T-helper 22 cell (primary cell): ENCODE data around the gene MGA.
A peak's percentile ranks its signal among the peaks of the same experiment; 100 is the strongest.

Experiments used
- DNase-seq: peaks from one replicate; pipeline ENCODE4 v3.0.0-alpha.2; 2020; ENCODE audit warnings: low read depth

Gene MGA

DNA sequence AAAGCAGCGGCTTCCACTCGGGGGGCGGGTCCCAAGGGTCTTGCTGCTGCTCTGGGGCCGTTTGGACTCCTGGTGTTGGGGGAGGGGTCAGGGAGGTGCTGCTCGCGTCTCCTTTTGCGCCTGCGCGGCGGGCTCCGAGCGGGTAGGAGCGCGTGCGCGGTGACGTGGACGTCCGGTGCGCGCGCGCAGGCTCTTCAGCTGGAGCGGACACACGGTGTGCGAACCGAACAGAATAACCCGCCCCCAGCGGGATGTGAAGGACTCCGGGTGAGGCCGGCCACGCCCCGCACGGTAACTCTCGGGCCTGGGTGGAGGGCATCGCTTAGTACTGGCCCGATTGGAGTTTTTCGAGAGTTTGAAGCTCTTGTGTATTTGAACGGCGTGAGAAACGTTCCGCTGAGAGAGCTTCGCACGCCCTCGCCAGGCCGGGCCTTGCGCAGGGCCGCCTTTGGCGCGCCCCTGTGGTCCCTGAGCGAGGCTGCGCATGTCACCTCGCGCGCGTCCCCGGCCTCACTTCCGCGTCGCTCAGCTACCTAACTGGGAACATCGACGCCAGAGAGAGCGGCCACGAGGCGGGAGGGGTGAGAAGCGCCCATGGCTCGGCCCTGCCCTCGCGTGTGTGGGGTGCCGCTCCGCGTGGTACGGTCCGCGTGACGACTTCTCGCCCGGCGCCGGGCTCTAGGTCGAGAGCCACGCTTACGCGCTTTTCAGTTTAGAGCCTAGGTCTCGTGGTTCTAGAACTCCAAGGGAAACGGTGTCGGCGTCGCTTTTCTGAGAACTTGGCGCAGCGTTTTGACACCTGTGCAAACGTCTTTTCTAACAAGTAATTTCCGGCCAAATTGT, at the start of gene MGA:
Gene MGA, plus strand, starts transcription at position 171 of the 843 bp plus-strand sequence.
- DNase-seq = peak; percentile 77

DNA sequence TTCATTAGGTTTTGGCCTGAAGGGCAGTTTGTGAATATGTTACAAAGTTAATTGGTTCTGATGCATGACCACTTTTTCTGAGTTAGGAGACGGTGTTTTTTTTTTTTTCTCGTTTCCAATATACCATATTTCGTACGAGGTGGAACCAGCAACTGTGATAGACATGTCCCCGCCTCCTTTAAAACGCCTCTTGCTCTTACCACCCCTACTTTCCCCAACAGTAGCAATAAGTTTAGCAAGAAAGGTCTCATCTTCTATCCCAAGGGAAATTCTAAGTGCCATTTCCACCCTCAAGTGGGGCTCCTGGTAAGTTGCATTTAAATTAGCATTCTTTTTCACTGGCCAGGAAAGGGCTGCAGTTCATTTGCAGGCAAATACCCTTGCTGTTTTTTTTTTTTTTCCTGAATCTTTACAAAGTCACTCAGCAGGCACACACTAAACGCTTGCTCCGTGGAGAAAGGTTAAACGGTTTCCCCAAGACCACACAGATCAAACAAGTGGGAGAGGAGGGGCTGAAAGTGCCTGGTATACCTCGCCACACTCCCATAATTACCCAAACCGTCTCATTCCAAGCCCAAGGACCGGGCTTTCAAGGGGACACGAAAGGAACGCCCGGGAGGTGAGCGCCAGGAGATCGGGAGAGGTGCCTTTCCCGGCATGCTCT, 39.5 kb upstream of the MGA start:
- no peak for DNase-seq

DNA sequence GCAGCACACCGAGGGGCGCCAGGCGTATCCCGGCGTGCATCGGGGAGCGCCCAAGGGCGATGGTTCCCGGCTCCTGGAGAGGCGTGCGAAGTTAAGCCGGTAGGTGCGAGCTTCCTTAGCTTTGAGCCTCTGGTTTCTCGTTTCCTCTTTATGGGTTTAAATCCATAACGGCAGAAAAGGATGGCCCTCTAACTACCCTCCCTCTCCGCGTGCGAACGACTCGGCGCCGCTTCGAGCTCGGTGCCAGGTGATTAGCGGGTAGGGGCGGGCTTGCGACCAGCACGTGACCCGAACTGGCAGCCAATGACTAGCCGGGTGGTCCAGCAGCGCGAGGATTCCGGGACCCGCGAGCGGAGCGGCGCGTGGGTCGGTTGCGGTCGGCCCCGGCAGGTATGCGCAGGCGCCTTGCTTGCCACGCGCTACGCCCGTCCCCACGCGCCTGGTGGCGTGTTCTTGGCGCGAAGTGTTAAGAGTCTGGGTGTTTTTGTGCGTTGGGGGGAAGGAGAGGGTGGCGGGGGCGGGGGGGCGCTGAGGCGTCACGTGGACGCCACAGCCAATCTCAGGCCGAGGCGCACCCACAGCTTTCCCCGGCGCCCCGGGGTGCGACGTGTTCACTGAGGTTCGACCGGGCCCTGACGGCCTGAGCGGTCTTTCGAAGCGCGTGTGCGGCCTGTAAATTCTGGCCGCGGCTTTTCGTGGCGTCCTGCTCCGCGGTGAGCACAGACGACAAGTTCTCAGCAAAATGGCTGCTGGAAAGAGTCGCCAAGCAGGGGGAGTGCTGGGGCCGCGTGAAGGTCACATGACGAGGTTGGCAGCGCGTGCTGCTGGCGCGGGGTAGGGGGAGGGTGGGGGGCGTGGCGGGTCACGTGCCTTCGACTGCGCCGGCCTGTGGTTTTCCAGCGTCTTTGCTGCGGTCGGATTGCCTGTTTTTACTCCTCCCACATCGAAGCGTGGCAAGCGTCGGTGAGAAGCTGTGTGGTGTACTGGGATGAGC, 38.7 kb upstream of the MGA start:
- peak; percentile 57 for DNase-seq

DNA sequence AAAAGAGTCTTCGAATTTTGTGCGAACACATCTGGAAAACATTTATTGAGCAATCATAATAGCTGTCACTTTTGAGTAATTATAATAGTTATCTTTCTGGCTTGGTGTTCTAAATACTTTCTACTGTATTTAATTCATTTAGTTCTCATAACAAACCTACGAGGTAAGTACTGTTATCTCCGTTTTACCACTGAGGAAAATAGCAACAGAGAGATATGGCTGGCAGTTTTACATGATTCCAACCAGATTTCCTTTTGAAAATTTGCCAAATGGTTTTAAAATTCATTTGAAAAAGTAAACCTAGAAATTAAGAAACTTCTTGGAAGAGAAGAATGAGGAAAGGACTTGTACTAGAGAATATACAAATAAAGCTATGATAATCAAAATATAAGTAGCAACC, 37.3 kb upstream of the MGA start:
- no peak for DNase-seq

DNA sequence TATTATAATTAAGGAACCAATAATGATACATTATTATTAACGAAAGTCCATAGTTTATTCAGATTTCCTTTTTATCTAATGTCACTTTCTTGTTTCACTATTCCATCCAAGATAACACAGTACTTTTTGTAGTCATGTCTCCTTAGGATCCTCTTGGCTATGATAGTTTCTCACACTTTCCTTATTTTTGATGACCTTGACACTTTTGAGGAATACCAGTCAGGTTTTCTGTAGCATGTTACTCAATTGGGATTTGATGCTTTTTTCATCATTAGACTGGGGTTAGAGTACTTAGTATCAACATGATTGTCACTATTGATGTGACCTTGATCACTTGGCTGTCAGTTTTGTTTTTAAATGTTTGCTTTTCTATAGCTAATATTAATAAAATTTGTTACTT, 33.0 kb upstream of the MGA start:
- DNase-seq = no peak

DNA sequence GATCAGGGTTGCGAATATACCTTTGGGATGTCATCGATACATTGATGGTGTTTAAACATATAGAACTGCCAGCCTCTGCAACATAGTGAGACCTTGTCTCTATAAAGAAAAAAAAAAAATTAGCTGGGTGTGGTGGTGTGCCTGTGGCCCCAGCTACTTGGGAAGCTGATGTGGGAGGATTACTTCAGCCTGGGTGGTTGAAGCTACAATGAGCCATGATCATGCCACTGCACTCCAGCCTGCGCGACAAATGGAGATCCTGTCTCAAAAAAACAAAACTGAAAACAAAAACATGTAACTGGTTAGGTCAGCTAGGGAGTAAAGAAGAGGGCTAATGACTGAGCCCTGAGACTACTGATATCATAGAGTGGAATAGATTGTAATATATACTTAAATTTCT, 30.7 kb upstream of the MGA start:
- no peak for DNase-seq

DNA sequence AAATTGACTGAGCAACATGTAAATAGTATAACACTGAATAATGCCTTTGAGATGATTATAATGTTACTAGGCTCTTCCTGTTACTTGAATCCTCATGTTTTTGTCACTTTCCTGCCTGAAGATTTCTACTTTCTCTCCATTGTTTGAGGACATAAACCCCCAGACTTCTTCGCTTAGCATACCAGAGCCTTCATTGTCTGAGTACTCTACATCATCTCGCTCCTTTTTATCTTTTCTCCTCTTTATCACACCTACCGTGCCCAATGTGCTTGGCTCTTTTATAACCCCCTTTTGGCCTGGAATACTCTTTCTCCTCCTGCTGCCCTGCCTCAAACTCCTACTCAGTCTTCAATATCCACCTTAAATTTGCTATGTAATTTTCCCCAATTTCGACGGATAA, 30.3 kb upstream of the MGA start:
- no peak for DNase-seq

DNA sequence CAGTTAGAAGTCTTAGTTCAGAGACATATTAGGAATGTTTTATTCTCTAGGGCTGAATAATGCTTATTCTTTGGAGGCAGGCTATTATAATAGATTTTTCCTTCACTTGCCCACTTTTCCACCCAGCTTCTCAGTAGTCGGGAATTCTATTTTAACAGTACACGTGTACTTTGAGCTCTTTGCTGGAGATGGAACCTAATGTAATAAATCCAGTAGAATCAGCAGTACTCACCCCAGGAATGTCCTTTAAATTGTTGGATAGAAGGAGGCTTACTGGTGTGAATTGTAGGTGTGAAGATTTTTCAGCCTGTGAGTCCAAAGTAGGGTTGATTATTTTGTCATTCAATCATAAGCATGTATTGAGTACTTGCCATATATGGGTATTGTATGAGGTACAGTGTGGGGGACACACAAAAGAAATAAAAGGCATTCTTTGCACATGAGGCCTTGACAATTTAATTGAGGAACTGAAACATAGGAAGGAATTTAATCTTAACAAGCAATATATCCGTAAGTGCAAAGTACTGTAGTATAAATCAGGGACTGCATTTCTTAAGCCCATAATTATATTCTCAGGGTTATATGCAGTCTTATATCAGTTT, 29.5 kb upstream of the MGA start:
- no peak for DNase-seq

DNA sequence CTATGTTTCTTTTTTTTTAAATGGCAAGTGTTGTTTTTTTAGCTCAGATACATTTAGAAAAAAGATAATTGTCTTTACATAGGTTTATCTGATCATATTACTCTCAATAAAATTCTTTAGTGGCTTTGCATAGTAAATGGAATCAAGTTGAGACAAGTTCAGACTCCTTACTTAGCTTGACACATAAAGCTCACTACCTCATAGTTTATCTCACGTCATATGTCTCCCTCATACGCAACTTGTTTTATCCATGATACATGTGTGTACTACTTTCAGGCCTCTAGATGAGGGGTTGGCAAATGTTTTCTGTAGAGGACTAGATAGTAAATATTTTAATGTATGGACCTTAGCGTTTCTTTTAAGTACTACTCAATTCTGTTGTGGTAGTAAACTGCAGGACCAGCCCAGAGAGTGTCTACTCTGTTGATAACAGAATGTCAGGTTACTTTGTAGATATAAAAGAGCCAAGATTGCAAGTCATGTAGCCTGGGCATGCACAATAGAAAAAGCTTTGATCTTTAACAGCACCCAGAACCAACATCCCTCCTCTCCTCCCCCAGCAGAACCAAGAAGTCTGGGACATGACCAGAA, 28.2 kb upstream of the MGA start:
- no peak for DNase-seq

DNA sequence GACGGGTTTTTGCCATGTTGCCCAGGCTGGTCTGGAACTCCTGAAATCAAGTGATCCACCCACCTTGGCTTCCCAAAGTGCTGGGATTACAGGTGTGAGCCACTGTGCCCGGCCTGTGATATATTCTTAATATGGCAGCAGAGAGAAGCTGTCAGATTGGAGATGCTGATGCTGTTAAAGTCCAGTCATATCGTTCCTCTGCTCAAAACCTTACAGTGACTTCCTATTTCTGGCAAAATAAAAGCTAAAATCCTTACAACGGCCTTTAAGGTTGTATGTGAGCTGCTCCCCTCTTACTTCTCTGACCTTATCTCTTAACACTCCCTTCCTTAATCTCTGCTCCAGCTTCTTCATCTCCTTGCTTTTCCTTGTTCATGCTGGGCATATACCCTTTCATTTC, 26.6 kb upstream of the MGA start:
- no peak for DNase-seq

DNA sequence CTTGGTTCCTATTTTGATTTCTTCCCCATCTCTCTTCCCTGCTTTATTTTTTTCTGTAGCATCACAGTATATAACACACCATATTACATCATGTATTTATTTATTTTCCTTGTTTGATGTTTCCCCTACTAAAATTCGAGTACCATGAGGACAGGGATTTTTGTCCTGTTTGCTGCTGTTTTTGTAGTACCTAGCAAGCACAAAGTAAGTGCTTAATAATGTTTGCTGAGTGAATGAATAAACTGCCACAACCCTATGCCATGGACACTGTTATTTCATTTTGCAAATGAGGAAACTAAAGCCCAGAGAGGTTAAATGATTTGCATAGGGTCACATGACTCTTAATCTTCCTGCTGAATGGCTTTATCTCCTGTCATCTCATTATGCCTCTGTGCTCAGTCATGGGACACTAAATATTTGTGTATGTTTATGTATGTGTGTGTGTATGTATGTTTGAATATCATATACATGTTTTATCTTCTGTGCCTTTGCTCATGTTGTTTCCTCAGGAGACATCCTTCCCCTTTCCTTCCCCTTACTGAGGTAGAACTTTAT, 26.1 kb upstream of the MGA start:
- no peak for DNase-seq

DNA sequence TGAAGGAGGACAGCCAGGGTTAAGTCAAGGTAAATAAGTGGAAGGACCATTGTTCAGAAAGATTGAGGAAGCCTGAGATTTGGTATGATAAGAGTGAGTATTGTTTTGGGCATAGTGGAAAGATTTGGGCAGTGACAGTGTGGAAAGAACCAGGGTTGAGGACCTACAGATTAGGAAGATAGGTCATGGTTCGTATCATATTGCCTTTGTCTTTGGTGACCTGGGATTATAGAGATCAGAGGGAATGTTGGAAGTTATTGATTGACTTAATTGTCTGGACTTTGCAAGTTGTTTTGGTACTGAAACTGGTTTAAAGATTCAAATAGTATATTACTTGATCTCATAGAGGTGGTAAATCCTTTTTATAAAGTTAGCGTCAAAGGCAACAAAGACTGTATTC, 23.1 kb upstream of the MGA start:
- DNase-seq = no peak

DNA sequence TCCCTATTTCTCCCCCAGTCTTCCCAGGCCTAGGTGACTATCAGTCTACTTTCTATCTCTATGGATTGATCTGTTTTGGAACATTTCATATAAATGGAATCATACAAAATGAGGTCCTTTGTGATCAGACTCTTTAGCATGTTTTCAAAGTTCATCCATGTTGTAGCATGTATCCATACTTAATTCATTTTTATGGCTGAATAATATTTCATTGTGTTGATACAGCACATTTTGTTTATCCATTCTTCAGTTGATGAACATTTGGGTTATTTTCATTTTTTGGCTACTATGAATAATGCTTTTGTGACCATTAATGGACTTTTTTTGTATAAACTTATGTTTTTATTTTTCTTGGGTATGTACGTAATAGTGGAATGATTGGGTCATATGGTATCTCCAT, 19.2 kb upstream of the MGA start:
- DNase-seq = no peak

DNA sequence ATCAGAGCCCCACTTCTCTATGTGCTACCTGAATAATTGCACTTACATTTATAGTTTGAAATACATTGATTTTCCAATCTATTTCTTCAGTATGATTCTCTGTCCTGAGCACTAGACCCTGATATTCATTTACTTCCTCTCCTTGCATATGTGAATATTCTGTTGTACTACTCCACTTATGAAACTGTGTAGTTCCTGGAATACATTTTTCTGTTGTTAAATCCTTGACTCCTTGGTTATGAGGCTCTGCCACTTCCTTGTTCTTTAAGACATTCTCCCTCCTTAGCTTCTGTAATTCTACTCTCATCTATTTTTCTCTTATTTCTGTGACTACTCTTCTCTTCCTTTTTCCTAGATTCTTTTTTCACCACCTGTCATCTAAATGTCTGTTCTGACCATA, 12.9 kb upstream of the MGA start:
- DNase-seq = no peak

DNA sequence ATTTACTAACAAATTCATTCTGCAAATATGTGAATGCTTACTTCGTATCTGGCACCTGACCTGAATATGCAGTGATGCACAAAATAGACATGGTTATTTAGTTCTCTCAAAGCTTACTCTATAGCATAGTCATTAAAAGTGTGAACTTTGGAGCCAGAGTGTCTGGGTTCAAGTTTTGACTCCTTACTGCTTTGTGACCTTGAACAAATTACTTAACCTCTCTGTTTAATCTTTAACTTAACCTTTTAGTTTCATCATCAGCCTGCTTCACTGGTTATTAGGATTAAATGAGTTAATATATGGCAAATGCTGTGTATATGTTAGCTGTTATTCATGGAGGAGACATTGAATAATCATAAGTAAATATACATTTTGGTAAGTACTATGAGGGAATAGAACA, 12.1 kb upstream of the MGA start:
- DNase-seq = no peak

DNA sequence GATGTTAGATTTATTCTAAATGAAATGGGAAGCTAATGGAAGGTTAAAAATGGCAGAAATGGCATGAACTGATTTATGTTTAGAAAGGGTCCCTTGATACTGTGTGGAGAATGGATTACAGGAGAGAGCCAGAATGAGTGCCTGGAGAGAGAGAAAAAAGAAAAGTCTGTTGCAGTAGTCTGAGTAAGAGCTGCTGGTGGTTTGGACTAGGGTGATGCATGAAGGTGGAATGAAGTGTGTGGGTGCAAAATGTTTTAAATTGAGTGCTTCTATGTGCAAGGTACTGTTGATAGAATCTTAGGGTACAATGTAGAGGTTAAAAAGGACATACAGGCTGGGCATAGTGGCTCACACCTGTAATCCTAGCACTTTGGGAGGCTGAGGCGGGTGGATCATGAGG, 11.4 kb upstream of the MGA start:
- DNase-seq = no peak

DNA sequence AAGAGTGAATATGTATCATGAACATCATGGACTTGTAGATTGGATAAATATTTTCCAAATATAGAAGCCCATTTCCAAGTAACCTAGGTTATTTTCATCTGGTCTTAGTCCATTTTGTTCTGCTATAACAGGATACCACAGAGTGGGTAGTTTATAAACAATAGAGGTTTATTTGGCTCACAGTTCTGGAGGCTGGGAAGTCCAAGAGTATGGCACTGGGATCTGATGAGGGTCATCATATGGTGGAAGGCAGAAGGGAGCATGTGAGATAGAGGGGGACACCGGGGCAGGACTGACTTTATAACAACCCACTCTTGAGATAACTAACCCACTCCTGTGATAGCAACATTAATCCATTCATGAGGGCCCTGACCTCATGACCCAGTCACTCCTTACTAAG, 9.4 kb upstream of the MGA start:
- no peak for DNase-seq

DNA sequence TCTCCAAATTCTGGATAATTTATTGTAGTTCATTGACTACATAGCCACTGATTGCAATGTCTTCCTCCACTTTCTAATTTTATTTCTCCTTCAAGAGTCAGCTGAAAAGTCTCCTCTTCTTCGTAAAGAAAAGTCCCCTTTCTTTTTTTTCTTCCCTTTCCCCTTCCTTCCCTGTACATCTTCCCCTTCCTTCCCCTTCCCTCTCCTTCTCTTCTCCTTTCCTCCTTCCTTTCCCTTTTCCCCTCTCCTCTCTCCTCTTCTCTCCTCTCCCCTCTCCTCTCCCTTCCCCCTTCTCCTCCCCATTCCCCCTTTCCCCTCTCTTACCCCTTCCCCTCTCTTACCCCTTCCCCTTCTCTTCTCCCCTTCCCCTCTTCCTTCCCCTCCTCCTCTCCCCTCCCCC, 8.8 kb upstream of the MGA start:
- DNase-seq = no peak

DNA sequence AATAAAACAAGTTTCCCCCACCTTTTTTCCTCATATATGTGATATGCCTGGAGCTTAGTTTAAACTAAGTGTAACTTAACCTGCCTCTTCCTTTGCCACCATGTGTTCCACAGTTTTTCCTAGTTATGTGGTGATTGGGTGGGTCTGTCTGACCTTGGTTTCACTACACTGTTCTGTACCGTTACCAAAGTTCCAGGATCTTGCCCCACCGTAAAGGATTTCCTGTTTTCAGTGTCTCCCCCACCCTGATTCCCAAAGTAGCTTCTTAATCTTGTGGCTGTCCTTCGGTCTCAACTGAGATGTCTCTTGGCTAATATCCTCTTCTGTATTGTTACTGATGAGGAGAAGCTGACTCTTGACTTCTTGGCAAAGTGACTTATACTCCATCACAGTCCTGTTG, 6.4 kb upstream of the MGA start:
- no peak for DNase-seq

DNA sequence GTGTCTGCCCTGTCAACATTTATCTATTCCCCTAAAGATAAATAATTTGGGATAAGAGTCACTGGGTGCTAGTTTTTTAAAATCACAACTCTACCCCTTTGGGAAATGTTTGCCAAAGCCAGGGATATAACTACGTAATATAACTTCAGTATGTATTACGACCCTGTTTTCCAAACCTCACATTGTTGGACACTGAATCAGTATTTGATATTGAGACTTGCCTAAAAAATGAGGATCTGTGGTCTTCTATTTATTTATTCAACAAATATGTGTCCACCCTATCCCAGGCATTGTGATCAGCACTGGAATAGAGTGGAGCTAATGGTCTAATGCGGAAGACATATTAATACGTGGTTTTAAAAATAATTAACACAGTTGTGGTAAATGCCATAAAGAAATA, 4.5 kb upstream of the MGA start:
- no peak for DNase-seq

DNA sequence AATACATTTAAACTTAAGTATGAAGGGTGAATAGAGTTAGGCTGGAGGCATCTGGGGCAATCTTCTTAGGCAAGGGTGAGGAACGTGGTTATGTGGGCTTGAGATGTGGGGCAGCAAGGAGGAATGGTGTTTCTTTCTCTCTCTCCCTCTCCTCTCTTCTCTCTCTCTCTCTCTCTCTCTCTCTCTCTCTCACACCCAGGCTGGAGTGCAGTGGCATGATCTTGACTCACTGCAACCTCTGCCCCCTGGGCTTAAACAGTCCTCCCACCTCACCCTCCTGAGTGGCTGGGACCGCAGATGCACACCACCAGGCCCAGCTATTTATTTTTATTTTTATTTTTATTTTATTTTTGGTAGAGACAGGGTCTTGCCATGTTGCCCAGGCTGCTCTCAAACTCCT, 4.0 kb upstream of the MGA start:
- DNase-seq = no peak

DNA sequence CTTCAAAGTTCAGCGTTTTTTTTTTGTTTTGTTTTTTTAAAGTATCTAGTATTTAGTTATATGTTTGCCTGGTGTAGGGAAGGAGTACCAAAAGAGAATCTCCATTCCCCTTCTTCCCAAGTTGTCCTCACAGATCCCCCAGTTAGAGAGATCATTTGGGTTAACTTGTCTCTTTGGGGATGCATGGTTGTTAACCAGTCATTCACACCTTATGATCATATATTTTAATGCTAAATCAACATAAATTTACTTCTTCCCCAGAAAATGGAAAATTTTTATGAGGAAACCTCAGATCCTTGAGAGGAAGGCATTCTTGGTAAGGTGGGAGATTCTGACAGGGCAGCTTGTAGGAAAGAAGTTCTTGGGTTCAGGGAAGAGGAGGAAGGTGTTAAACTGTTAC, 1.5 kb upstream of the MGA start:
- no peak for DNase-seq
